HG03045 (cell line): ENCODE results near the gene PCDH9.
"Not testable (repeated sequence)": the region's sequence is repeated elsewhere in the genome, so short reads cannot be mapped to it uniquely, and the experiment has no call there.

Source experiments
- ATAC-seq: cut with Tn5 transposase; IDR thresholded peaks from one replicate; pipeline ENCODE4 v1.9.1; 2021; ENCODE audit warnings: mild to moderate bottlenecking, moderate library complexity; ENCODE audit not compliant: unreplicated experiment

PCDH9 gene

GRCh38 chr13:66335626-66336025 lies 894.5 kb downstream of the PCDH9 start:
- ATAC-seq = no peak

- no peak for ATAC-seq
Observed at GRCh38 chr13:66329988-66330451, 900.1 kb downstream of the PCDH9 start.

- ATAC-seq = no peak
Observed at GRCh38 chr13:66328476-66328875, 901.7 kb downstream of the PCDH9 start.

GRCh38 chr13:66323745-66324347 lies 906.3 kb downstream of the PCDH9 start:
- no peak for ATAC-seq

DNA sequence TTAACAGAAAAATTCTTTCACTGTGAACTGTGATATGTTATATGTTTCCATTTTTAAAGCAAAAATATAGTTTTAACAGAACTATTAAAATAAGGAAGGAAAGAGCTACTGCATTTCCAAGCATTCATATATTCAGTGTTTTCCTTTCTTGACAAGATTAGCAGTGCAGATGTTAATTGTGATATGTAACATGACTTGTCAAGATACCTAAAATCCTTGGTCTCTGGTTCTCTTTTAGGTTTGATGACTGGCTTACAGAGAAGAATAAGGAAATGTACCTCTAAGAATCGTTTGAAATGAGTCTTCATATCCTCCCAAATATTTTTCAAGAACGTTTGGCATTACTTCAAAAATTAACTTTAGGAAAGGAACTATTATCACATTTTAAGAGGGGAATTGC lies 907.2 kb downstream of the PCDH9 start:
- ATAC-seq = no peak

DNA sequence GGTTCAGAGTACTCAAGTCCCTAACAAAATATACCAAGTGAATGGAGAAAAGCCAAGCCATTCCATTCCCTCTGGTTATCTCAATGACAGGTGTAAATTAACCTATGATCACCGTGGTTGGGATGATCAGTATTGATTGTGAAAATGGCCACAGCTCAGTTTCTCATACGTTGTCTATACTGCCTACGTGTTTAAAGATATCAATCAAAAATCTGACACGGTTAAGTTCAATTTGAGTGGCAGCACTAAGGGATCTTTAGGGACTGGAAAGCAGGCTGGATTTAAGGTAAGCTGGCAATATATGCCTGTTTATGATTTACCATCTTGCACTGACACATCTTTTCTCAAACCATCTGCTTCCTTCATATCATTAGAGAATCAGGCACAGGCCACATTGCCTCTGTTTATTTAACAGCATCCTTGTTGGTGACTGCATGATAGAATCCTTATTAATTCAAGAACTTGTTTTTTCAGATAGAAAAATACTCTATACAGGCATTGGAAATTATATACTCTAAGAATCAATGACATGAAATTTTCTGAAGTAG lies 907.9 kb downstream of the PCDH9 start:
- ATAC-seq = no peak

DNA sequence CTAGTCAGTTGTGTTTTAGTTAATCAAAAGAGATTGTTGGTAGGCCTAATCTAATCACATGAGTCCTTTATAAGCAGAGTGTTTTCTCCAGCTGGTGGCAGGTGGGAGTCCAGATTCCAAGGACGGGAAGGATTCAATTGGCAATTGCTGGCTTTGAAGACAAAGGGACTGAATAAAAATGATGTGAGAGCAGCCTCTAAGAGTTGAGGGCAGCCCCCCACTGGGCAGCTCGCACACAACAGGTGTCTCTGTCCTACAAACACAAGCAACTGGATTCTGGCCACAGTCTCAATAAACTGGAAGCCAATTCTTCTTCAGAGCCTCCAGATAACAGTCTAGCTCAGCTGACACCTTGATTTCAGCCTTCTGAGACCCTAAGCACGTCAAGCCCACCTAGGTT lies 915.2 kb downstream of the PCDH9 start:
- ATAC-seq = no peak

DNA sequence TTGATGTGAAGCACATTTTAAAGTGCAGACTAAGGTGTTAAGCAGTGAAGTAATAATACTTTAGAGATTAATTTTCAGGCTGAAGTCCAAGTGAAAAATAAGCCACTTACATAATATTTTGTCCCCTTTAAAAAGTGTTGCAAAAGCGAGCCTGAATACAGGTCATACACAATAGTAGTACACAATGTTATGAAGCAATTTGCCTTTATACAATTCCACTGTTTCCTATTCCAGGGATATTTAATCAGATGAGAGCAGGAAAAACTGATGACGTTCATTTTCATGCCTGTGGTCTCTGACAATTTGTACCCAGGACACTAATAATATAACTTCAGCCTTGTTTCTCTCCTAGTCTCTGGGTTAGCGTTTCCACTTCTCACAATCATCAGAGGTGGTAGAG lies 916.7 kb downstream of the PCDH9 start:
- ATAC-seq = no peak

DNA sequence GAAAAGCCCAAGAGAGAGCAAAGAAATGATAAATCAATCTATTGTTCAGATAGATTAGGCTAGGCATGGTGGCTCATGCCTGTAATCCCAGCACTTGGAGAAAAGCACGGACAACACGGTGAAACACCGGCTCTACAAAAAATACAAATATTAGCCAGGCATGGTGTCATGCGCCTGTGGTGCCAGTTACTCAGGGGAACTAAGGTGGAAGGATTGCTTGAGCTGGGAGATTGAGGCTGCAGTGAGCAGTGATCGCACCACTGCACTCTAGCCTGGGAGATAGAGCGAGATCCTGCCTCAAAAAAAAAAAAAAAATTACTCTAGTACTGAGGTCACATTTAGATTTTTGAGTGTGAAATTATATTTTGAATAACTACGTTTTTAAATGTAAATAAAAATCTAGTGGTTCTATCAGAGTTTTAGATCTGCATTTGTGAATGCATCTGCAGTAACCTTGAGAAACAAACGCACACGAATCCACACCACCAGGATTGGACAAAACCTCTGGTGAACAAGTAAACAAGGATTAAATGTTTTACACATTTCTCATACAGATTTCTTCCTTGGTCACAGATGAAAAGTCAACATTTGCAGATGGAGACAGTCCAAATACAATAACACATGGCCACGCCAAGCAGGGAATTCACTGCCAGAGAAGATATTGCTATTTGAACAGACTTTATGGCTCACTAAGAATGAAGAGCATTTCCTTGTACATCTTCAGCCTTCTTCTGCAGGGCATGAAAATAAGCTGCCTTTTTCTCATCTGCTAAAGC lies 917.6 kb downstream of the PCDH9 start:
- no peak for ATAC-seq

- ATAC-seq = no peak
Observed at GRCh38 chr13:66305961-66306617, 924.0 kb downstream of the PCDH9 start.

GRCh38 chr13:66301482-66301881 lies 928.7 kb downstream of the PCDH9 start:
- ATAC-seq = no peak

GRCh38 chr13:66301006-66301405 lies 929.1 kb downstream of the PCDH9 start:
- ATAC-seq = no peak

DNA sequence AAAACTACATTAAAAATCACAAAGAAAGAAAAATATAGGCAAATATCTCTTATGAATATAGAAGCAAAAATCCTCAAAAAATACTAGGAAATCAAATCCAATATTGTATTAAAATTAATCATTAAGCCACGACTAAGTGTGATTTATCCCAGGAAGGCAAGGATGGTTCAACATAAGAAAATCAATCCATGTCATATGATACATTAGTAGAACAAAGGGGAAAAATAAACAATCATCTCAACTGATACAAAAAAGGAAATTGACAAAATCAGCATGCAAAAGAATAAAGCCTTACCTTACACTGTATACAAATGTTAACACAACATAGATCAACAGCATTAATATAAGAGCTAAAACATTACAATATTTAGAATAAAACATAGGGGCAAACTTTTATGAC lies 933.3 kb downstream of the PCDH9 start:
- ATAC-seq = no peak

GRCh38 chr13:66296328-66296727 lies 933.8 kb downstream of the PCDH9 start:
- no peak for ATAC-seq

- ATAC-seq = not testable (repeated sequence)
Observed at GRCh38 chr13:66286806-66287205, 943.3 kb downstream of the PCDH9 start.

- no peak for ATAC-seq
Observed at GRCh38 chr13:66275416-66275815, 954.7 kb downstream of the PCDH9 start.

- no peak for ATAC-seq
Observed at GRCh38 chr13:66273011-66273410, 957.1 kb downstream of the PCDH9 start.

GRCh38 chr13:66266761-66267160 lies 963.4 kb downstream of the PCDH9 start:
- ATAC-seq = no peak

- no peak for ATAC-seq
Observed at GRCh38 chr13:66266348-66266747, 963.8 kb downstream of the PCDH9 start.

- no peak for ATAC-seq
Observed at GRCh38 chr13:66265371-66265770, 964.8 kb downstream of the PCDH9 start.

DNA sequence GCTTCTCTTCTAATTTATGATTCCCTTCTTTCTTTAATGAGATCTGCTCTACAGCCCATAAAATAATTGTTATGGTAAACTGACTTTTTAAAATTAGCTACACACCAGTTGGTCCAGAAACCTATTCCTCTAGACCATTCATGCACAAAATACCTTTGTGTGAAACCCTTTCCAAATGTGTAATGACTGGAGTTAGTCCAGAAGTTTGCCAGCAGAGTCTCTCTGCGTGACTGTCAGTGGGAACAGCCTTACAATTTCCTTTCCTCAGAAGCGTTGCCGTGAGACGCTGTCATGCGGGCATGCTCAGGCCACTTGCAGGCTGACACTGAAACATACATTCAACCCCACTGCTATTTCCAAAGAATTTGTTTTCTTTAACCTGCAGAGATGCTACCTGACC lies 965.2 kb downstream of the PCDH9 start:
- no peak for ATAC-seq

DNA sequence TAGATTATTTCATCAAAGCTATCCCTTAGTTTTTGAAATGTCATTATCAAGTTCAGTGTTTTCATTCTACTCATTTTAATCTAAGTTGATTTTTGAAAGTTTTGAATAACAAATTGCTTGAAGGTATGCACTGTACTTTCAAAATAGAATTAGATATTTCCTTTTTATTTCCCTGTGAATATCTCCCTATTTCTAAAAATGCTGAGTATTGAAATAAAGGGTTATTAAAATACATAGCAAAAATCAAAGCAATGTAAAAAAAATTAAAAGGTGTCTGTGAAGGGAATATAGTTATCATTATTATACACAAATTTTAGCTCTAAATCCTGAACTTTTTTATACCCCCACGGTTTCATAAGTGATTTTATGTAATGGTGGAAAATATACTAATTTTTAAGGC lies 967.8 kb downstream of the PCDH9 start:
- no peak for ATAC-seq
